BJ (cell line): ENCODE results near the gene ACAP1. TPM values are rescaled to one million over a fixed set of nuclear protein-coding genes. Genes with fewer than 3 reads are reported as not detected.

Source experiments
- CTCF ChIA-PET: fragments of 350-600 bp; formaldehyde crosslinking; extraction: SDS; loops from one replicate; lab custom pipeline; 2021; ENCODE audit warnings: antibody characterized with exemption, inconsistent platforms; lab: Yijun Ruan, JAX
- POLR2A ChIA-PET: fragments of 300-600 bp; sonication (Branson Sonifier 250); formaldehyde crosslinking; extraction: SDS; loops from one replicate; lab custom pipeline; 2021; ENCODE audit warnings: antibody characterized with exemption; lab: Charles Lee
- DNase-seq: peaks from one replicate; pipeline ENCODE4 v3.0.0-alpha.2; 2011; ENCODE audit warnings: low read depth
- H3K27me3 ChIP-seq: 2 replicates; pipeline ENCODE4 v1.6.0; 2011; ENCODE audit warnings: low read length; ENCODE audit not compliant: control insufficient read depth, insufficient read depth
- H3K36me3 ChIP-seq: 2 replicates; pipeline ENCODE4 v1.5.1; 2011; ENCODE audit warnings: low read length; ENCODE audit not compliant: control insufficient read depth, insufficient read depth
- H3K4me3 ChIP-seq: 2 replicates; pipeline ENCODE4 v1.5.1; 2011; ENCODE audit warnings: low read depth, mild to moderate bottlenecking, control low read depth, low read length
- CTCF ChIP-seq: IDR thresholded peaks from 2 replicates; pipeline ENCODE4 v1.5.1; 2011; ENCODE audit warnings: low read depth, mild to moderate bottlenecking, control low read depth, inconsistent platforms, low read length, moderate library complexity; ENCODE audit not compliant: insufficient read depth
- polyA plus RNA-seq: library from polyadenylated mRNA; depleted of rRNA; stranded (reverse); fragments of >200 nt; gene quantifications from 2 replicates; pipeline ENCODE4 v1.2.3, GENCODE V29; 2011

ACAP1 gene
- polyA plus RNA-seq, 1 experiment: 1.7 TPM

GRCh38 chr17:7315570-7316235 is 20.6 kb upstream of the ACAP1 start:
- POLR2A ChIA-PET: interaction anchor here (0.6 kb wide), 1 partner anchor 140 kb away, joined by 9 read pairs; no protein-coding TSS in a partner anchor
- no peaks in the 10 kb centered on the region for H3K27me3 ChIP-seq
- H3K36me3 ChIP-seq: peaks cover 46% of the 10 kb centered on the region
- CTCF ChIA-PET: interaction anchor here (1.3 kb wide), 1 partner anchor 25 kb away, joined by 4 read pairs; no protein-coding TSS in a partner anchor
- TF ChIP-seq CTCF: no peak
- DNase-seq: no peak
- H3K4me3 ChIP-seq: peak overlapping the region; percentile 91

- TF ChIP-seq CTCF: no peak
- ChIA-PET CTCF (interaction anchor here (0.6 to 1.7 kb wide), 3 partner anchors 12 to 46 kb away, joined by 3 to 5 read pairs (median 4); partner anchors contain the start of gene NEURL4), POLR2A (no interaction called here)
- Histone ChIP-seq H3K36me3 (peaks cover 50% of the 10 kb centered on the region), H3K4me3 (no peak overlapping the region), H3K27me3 (no peaks in the 10 kb centered on the region)
- DNase-seq: no peak
Observed at GRCh38 chr17:7317161-7317803, 19.0 kb upstream of the ACAP1 start.

GRCh38 chr17:7318121-7318860 is 18.0 kb upstream of the ACAP1 start:
- Histone ChIP-seq H3K36me3 (peaks cover 48% of the 10 kb centered on the region), H3K4me3 (no peak overlapping the region), H3K27me3 (no peaks in the 10 kb centered on the region)
- no peak for DNase-seq
- CTCF ChIA-PET: interaction anchor here (1.7 kb wide), 1 partner anchor 11 kb away, joined by 5 read pairs; the partner anchor contains the start of gene NEURL4
- TF ChIP-seq CTCF: no peak
- POLR2A ChIA-PET: no interaction called here

GRCh38 chr17:7321466-7321865 is 14.9 kb upstream of the ACAP1 start:
- Histone ChIP-seq H3K36me3 (peaks cover 58% of the 10 kb centered on the region), H3K4me3 (no peak overlapping the region), H3K27me3 (no peaks in the 10 kb centered on the region)
- DNase-seq: no peak
- ChIA-PET POLR2A (interaction anchor here (0.6 kb wide), 1 partner anchor 77 kb away, joined by 3 read pairs; no protein-coding TSS in a partner anchor), CTCF (interaction anchor here (1.3 kb wide), 1 partner anchor 239 kb away, joined by 6 read pairs; no protein-coding TSS in a partner anchor)
- no peak for TF ChIP-seq CTCF
